Mammary epithelial cell (primary cell): ENCODE results near the gene CSH1.

Source experiments
- EZH2 ChIP-seq: IDR thresholded peaks from 2 replicates; pipeline ENCODE4 v1.6.1; 2012; ENCODE audit warnings: low read length, inconsistent platforms, borderline replicate concordance
- TF ChIP-seq, protein P1 (sequence below), 2 donors: IDR thresholded peaks in 1 of 2; conservative IDR thresholded peaks in 1 of 2; 2 replicates each; pipeline ENCODE4 v1.5.1; 2011 to 2012; ENCODE audit warnings: inconsistent platforms in 2 of 2, low read length in 2 of 2, mild to moderate bottlenecking in 2 of 2, control low read depth in 1 of 2, low read depth in 1 of 2; ENCODE audit not compliant: insufficient read depth in 1 of 2; ENCODE audit errors: extremely low read depth in 1 of 2

DNA sequence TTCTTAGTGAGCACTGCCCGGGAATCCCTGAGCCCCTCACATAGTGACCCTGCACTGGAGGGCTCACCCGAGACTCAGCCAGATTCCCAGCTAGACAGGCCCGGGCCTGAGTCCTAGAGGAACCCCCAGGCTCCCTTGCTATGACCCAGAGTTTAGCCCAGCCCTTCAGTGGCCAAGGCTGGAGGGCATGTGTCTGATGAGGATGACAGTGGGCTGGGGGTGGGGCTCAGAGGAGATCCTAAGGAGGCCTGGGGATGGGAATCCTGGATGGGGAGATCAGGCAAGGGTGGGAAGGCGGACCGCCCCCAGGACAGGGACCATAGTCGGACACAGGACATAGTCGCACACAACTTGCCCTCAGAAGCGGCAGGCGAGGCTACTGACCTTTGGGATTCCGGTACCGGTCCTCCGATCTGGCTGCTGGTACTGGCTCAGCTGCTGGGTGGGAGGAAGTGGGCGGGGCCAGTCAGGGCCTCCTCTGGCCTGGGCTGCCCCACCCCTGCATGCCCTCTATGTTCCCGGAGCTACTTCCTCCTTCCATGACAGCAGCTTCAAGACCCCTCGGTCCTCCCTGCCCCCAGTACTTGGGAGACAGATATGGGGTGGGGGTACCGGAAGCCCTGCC, 34.7 kb upstream of the CSH1 start:
- TF ChIP-seq, protein P1, sequence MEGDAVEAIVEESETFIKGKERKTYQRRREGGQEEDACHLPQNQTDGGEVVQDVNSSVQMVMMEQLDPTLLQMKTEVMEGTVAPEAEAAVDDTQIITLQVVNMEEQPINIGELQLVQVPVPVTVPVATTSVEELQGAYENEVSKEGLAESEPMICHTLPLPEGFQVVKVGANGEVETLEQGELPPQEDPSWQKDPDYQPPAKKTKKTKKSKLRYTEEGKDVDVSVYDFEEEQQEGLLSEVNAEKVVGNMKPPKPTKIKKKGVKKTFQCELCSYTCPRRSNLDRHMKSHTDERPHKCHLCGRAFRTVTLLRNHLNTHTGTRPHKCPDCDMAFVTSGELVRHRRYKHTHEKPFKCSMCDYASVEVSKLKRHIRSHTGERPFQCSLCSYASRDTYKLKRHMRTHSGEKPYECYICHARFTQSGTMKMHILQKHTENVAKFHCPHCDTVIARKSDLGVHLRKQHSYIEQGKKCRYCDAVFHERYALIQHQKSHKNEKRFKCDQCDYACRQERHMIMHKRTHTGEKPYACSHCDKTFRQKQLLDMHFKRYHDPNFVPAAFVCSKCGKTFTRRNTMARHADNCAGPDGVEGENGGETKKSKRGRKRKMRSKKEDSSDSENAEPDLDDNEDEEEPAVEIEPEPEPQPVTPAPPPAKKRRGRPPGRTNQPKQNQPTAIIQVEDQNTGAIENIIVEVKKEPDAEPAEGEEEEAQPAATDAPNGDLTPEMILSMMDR (conservative IDR thresholded peaks at IDR 0.05 in 1 of 2, IDR thresholded peaks at IDR 0.05 in 1 of 2; ENCODE audit: extremely low read depth in 1 of 2, insufficient read depth in 1 of 2, low read depth in 1 of 2, low read length in 2 of 2), result no peak
- TF ChIP-seq EZH2, result no peak
